ENCODE results near the gene TMED6.

GRCh38 chr16:69329369-69330285, 22.0 kb downstream of the TMED6 start:
- TF ChIP-seq, protein P1, sequence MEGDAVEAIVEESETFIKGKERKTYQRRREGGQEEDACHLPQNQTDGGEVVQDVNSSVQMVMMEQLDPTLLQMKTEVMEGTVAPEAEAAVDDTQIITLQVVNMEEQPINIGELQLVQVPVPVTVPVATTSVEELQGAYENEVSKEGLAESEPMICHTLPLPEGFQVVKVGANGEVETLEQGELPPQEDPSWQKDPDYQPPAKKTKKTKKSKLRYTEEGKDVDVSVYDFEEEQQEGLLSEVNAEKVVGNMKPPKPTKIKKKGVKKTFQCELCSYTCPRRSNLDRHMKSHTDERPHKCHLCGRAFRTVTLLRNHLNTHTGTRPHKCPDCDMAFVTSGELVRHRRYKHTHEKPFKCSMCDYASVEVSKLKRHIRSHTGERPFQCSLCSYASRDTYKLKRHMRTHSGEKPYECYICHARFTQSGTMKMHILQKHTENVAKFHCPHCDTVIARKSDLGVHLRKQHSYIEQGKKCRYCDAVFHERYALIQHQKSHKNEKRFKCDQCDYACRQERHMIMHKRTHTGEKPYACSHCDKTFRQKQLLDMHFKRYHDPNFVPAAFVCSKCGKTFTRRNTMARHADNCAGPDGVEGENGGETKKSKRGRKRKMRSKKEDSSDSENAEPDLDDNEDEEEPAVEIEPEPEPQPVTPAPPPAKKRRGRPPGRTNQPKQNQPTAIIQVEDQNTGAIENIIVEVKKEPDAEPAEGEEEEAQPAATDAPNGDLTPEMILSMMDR (conservative IDR thresholded peaks at IDR 0.05 in 1 of 2, IDR thresholded peaks at IDR 0.05 in 1 of 2; ENCODE audit: low read depth in 1 of 2, low read length in 2 of 2): no peak
- no peak for TF ChIP-seq EZH2 (IDR thresholded peaks at IDR 0.05; ENCODE audit: low read length, missing control alignments)

Measured in fibroblast of lung (primary cell).